HepG2 (cell line): ENCODE measurements around the gene MRPL57. TPM values are rescaled to one million over a fixed set of nuclear protein-coding genes. Genes with fewer than 3 reads are reported as not detected.

Experiments used
- HES4 ChIP-seq: sonication (generic); formaldehyde crosslinking; IDR thresholded peaks from 2 replicates; pipeline ENCODE4 v1.9.0; 2021; ENCODE audit warnings: mild to moderate bottlenecking, missing genetic modification reagents, borderline replicate concordance
- HOXA5 ChIP-seq: sonication (generic); formaldehyde crosslinking; IDR thresholded peaks from 2 replicates; pipeline ENCODE4 v1.4.0; 2020; ENCODE audit warnings: missing genetic modification reagents
- KLF6 ChIP-seq: IDR thresholded peaks from 2 replicates; pipeline ENCODE4 v1.8.0; 2016; ENCODE audit warnings: missing biosample characterization, missing genetic modification reagents
- MTA3 ChIP-seq: sonication (generic); formaldehyde crosslinking; IDR thresholded peaks from 2 replicates; pipeline ENCODE4 v1.4.0; 2020; ENCODE audit warnings: missing genetic modification reagents
- NCOA1 ChIP-seq: sonication (generic); formaldehyde crosslinking; IDR thresholded peaks from 2 replicates; pipeline ENCODE4 v1.9.0; 2021; ENCODE audit warnings: missing genetic modification reagents
- NFIC ChIP-seq: IDR thresholded peaks from 2 replicates; pipeline ENCODE4 v1.6.1; 2012; ENCODE audit warnings: mild to moderate bottlenecking, low read length, inconsistent platforms
- NR0B2 ChIP-seq: sonication (generic); formaldehyde crosslinking; IDR thresholded peaks from 2 replicates; pipeline ENCODE4 v1.4.0; 2020; ENCODE audit warnings: mild to moderate bottlenecking, missing genetic modification reagents
- REXO4 ChIP-seq: sonication (generic); formaldehyde crosslinking; IDR thresholded peaks from 2 replicates; pipeline ENCODE4 v1.8.0; 2022; ENCODE audit warnings: missing genetic modification reagents, mild to moderate bottlenecking, borderline replicate concordance
- RFX1 ChIP-seq: fragments of 450-650 bp; IDR thresholded peaks from 2 replicates; pipeline ENCODE4 v1.6.1; 2017
- TBX2 ChIP-seq: sonication (generic); formaldehyde crosslinking; IDR thresholded peaks from 2 replicates; pipeline ENCODE4 v1.5.0; 2020; ENCODE audit warnings: missing genetic modification reagents, mild to moderate bottlenecking, borderline replicate concordance
- ZFP36L2 ChIP-seq: sonication (generic); formaldehyde crosslinking; IDR thresholded peaks from 2 replicates; pipeline ENCODE4 v1.4.0; 2020; ENCODE audit warnings: missing genetic modification reagents
- ZFP82 ChIP-seq: sonication (generic); formaldehyde crosslinking; IDR thresholded peaks from 2 replicates; pipeline ENCODE4 v1.5.1; 2020; ENCODE audit warnings: mild to moderate bottlenecking, missing genetic modification reagents, borderline replicate concordance
- ZNF138 ChIP-seq: sonication (generic); formaldehyde crosslinking; IDR thresholded peaks from 2 replicates; pipeline ENCODE4 v1.5.0; 2020; ENCODE audit warnings: mild to moderate bottlenecking, low read depth, missing genetic modification reagents
- ZNF225 ChIP-seq: sonication (generic); formaldehyde crosslinking; IDR thresholded peaks from 2 replicates; pipeline ENCODE4 v1.4.0; 2020; ENCODE audit warnings: mild to moderate bottlenecking, missing genetic modification reagents
- ZNF264 ChIP-seq: sonication (generic); formaldehyde crosslinking; IDR thresholded peaks from 2 replicates; pipeline ENCODE4 v1.4.0; 2020; ENCODE audit warnings: missing genetic modification reagents
- ZNF292 ChIP-seq: sonication (generic); formaldehyde crosslinking; IDR thresholded peaks from 2 replicates; pipeline ENCODE4 v1.8.1; 2022; ENCODE audit warnings: mild to moderate bottlenecking, low read depth, missing genetic modification reagents, borderline replicate concordance
- ZNF775 ChIP-seq: sonication (generic); formaldehyde crosslinking; IDR thresholded peaks from 2 replicates; pipeline ENCODE4 v1.4.0; 2020; ENCODE audit warnings: missing genetic modification reagents, mild to moderate bottlenecking, moderate library complexity, borderline replicate concordance
- polyA plus RNA-seq, 8 experiments: library from polyadenylated mRNA; depleted of rRNA in 3 of 8; stranded (reverse) in 7 of 8; unstranded in 1 of 8; fragments of >200 nt; fragmentation: Illumina TruSeq in 4 of 8; extraction: Trizol in 4 of 8; gene quantifications; 2 replicates each; pipeline versions ENCODE4 v1.2.1 to v1.2.3, GENCODE V29; 2011 to 2016; ENCODE audit warnings: low read depth in 4 of 8, missing spikeins in 1 of 8, mixed read lengths in 1 of 8; ENCODE audit not compliant: insufficient read depth in 1 of 8
- total RNA-seq, 5 experiments: library from RNA; depleted of rRNA; stranded (reverse); fragments of >200 nt; fragmentation: Illumina TruSeq; extraction: Trizol; gene quantifications; 2 replicates each; pipeline ENCODE4 v1.2.3, GENCODE V29; 2016; ENCODE audit warnings: low read depth in 1 of 5
- TF ChIP-seq, protein P1 (sequence below): sonication (generic); formaldehyde crosslinking; IDR thresholded peaks from 2 replicates; pipeline ENCODE4 v1.4.0; 2020; ENCODE audit warnings: mild to moderate bottlenecking, missing genetic modification reagents
- TF ChIP-seq, protein P2 (sequence below): sonication (generic); IDR thresholded peaks from 2 replicates; pipeline ENCODE4 v1.6.1; 2016; ENCODE audit warnings: low read depth, borderline replicate concordance
- TF ChIP-seq, protein P3 (sequence below), 2 experiments: sonication (generic) in 1 of 2; formaldehyde crosslinking in 1 of 2; IDR thresholded peaks; 2 replicates each; pipeline versions ENCODE4 v1.4.0 to v1.6.1; 2016 to 2020; ENCODE audit warnings: borderline replicate concordance in 1 of 2, low read depth in 1 of 2, mild to moderate bottlenecking in 1 of 2, missing genetic modification reagents in 1 of 2
- TF ChIP-seq, protein P4 (sequence below): sonication (generic); formaldehyde crosslinking; IDR thresholded peaks from 2 replicates; pipeline ENCODE4 v1.4.0; 2020; ENCODE audit warnings: missing genetic modification reagents

The MRPL57 gene
- total and polyA plus RNA-seq, 2 of the 13 experiments (the other 11 are each of a cell fraction or from before 2014, with no cell fraction given) = 19.5 to 35.2 TPM

- TF ChIP-seq TBX2 = peak; percentile 76
- TF ChIP-seq, protein P1, sequence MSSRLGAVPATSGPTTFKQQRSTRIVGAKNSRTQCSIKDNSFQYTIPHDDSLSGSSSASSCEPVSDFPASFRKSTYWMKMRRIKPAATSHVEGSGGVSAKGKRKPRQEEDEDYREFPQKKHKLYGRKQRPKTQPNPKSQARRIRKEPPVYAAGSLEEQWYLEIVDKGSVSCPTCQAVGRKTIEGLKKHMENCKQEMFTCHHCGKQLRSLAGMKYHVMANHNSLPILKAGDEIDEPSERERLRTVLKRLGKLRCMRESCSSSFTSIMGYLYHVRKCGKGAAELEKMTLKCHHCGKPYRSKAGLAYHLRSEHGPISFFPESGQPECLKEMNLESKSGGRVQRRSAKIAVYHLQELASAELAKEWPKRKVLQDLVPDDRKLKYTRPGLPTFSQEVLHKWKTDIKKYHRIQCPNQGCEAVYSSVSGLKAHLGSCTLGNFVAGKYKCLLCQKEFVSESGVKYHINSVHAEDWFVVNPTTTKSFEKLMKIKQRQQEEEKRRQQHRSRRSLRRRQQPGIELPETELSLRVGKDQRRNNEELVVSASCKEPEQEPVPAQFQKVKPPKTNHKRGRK (CRISPR knock-in tag) = no peak
- TF ChIP-seq, protein P2, sequence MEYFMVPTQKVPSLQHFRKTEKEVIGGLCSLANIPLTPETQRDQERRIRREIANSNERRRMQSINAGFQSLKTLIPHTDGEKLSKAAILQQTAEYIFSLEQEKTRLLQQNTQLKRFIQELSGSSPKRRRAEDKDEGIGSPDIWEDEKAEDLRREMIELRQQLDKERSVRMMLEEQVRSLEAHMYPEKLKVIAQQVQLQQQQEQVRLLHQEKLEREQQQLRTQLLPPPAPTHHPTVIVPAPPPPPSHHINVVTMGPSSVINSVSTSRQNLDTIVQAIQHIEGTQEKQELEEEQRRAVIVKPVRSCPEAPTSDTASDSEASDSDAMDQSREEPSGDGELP = no peak; the same call in 1 of the 2 replicates
- TF ChIP-seq NCOA1 = no peak
- peak; percentile 40; the same call in 1 of the 2 replicates for TF ChIP-seq REXO4 (CRISPR knock-in tag)
- TF ChIP-seq ZNF138 = no peak
- TF ChIP-seq ZFP82 = peak; percentile 37; the same call in 1 of the 2 replicates
- 0 out of 2 replicates have a peak, but pooled peaks have one; percentile 66 for TF ChIP-seq KLF6 (CRISPR knock-in tag)
- peak; percentile 70 for TF ChIP-seq ZNF264 (CRISPR knock-in tag)
- TF ChIP-seq, protein P3, sequence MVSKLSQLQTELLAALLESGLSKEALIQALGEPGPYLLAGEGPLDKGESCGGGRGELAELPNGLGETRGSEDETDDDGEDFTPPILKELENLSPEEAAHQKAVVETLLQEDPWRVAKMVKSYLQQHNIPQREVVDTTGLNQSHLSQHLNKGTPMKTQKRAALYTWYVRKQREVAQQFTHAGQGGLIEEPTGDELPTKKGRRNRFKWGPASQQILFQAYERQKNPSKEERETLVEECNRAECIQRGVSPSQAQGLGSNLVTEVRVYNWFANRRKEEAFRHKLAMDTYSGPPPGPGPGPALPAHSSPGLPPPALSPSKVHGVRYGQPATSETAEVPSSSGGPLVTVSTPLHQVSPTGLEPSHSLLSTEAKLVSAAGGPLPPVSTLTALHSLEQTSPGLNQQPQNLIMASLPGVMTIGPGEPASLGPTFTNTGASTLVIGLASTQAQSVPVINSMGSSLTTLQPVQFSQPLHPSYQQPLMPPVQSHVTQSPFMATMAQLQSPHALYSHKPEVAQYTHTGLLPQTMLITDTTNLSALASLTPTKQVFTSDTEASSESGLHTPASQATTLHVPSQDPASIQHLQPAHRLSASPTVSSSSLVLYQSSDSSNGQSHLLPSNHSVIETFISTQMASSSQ (IDR thresholded peaks at IDR 0.05; ENCODE audit: low read depth) = no peak
- TF ChIP-seq, protein P3 (CRISPR knock-in tag; IDR thresholded peaks at IDR 0.05; ENCODE audit: borderline replicate concordance) = peak; percentile 14; the same call in 1 of the 2 replicates
- no peak for TF ChIP-seq RFX1
- no peak for TF ChIP-seq NFIC
- TF ChIP-seq ZNF775 (CRISPR knock-in tag) = no peak
- TF ChIP-seq, protein P4, sequence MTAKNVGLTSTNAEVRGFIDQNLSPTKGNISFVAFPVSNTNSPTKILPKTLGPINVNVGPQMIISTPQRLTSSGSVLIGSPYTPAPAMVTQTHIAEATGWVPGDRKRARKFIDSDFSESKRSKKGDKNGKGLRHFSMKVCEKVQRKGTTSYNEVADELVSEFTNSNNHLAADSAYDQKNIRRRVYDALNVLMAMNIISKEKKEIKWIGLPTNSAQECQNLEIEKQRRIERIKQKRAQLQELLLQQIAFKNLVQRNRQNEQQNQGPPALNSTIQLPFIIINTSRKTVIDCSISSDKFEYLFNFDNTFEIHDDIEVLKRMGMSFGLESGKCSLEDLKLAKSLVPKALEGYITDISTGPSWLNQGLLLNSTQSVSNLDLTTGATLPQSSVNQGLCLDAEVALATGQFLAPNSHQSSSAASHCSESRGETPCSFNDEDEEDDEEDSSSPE (CRISPR knock-in tag) = peak; percentile 100
- peak; percentile 65; the same call in 1 of the 2 replicates for TF ChIP-seq ZNF292 (CRISPR knock-in tag)
- peak; percentile 93 for TF ChIP-seq HOXA5 (CRISPR knock-in tag)
- peak; percentile 11; the same call in 1 of the 2 replicates for TF ChIP-seq ZNF225 (CRISPR knock-in tag)
- peak; percentile 96 for TF ChIP-seq NR0B2 (CRISPR knock-in tag)
- no peak for TF ChIP-seq MTA3 (CRISPR knock-in tag)
- no peak for TF ChIP-seq HES4 (CRISPR knock-in tag)
- TF ChIP-seq ZFP36L2 = 0 out of 2 replicates have a peak, but pooled peaks have one; percentile 23
These were observed at the start of gene MRPL57, which contains the start of gene SKA3 (continued) for GRCh38 chr13:21176215-21176981.
